Measurements from ENCODE around the gene ZNF808. TPM values are rescaled to one million over a fixed set of nuclear protein-coding genes. Genes with fewer than 3 reads are reported as not detected.
"Not testable (repeated sequence)": the region's sequence is repeated elsewhere in the genome, so short reads cannot be mapped to it uniquely, and the experiment has no call there.

The ZNF808 gene
- total and polyA plus RNA-seq, 3 donors from 2014 or later = 10.0 to 31.5 (median 28.4) TPM

GRCh38 chr19:52584736-52585440 is 57.4 kb downstream of the ZNF808 start:
- Histone ChIP-seq H3K9me3 (no peaks in the 10 kb centered on the region), H3K27me3 (no peaks in the 10 kb centered on the region), H3K36me3 (ENCODE audit: low read depth, missing control alignments) (no peaks in the 10 kb centered on the region), H3K4me1 (no peaks in the 10 kb centered on the region), H3K4me3 (peak overlapping the region; percentile 10 to 41), H3K27ac (no peak overlapping the region)
- intact Hi-C loops (cut with DNase I; ENCODE audit: low total_unique reads) = no loop called here
- no peak for TF ChIP-seq CTCF (IDR thresholded peaks at IDR 0.05)
- TF ChIP-seq POLR2A (IDR thresholded peaks at IDR 0.05) = no peak
- WGBS, 2 donors = 40 to 43% methylated on average over 37 to 39 of the region's 39 CpGs
- DNase-seq = peak; percentile 57

DNA sequence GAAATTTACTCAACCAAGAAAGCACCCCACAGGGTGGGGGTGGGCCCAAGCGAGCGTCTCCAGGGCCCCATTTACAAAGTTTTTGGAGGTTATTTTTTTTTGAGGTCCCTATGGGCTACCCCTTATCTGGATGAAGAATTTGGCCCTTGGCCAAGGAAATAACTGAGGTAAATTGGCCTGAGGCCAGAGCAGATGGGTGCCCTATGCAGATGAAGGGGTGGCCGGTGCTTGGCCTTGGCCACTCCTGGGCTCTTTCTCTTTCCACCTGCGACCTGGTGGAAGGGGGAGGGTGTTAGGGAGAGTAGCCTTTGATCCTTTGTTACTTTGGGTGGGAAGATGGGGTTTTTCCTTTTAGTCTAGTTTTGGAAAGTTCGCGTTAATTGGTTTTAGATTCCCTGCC is 58.1 kb downstream of the ZNF808 start:
- Histone ChIP-seq H3K4me1 (no peaks in the 10 kb centered on the region), H3K27me3 (no peaks in the 10 kb centered on the region), H3K27ac (no peak overlapping the region), H3K36me3 (ENCODE audit: low read depth, missing control alignments) (no peaks in the 10 kb centered on the region), H3K4me3 (peak overlapping the region in 1 of 2 donors; percentile 41), H3K9me3 (no peaks in the 10 kb centered on the region)
- DNase-seq = no peak
- intact Hi-C loops (cut with DNase I; ENCODE audit: low total_unique reads) = no loop called here
- WGBS, 2 donors = 53 to 79% methylated on average over 6 of the region's 6 CpGs
- TF ChIP-seq POLR2A (IDR thresholded peaks at IDR 0.05) (no peak), CTCF (IDR thresholded peaks at IDR 0.05) (no peak)

GRCh38 chr19:52590728-52591127 is 63.3 kb downstream of the ZNF808 start:
- TF ChIP-seq POLR2A (IDR thresholded peaks at IDR 0.05) (no peak), CTCF (IDR thresholded peaks at IDR 0.05) (no peak)
- 91 to 94% methylated on average over 5 of the region's 5 CpGs for WGBS, 2 donors
- H3K27ac ChIP-seq = no peak overlapping the region
- H3K36me3 ChIP-seq (ENCODE audit: low read depth, missing control alignments) = no peaks in the 10 kb centered on the region
- no peak for DNase-seq
- H3K4me1 ChIP-seq = no peaks in the 10 kb centered on the region
- no peaks in the 10 kb centered on the region for H3K27me3 ChIP-seq
- no peaks in the 10 kb centered on the region for H3K9me3 ChIP-seq
- no peak overlapping the region for H3K4me3 ChIP-seq
- intact Hi-C loops (cut with DNase I; ENCODE audit: low total_unique reads) = no loop called here

DNA sequence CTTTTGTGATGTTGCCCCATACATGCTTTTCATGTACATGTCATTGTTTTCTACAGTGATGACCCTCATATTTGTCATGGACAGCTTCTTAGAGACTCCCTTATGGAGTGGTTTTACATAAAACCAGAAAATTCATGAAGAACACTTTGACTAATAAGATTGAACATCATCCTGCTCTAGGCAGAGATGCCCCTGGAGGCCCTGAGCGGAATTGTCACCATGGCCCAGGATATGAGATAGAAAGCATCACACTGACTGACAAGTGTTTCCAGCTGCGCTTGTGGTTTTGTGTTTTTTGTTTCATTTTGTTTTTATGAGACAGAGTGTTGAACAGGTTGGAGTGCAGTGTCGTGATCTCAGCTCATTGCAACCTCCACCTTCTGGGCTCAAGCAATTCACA is 64.8 kb downstream of the ZNF808 start:
- WGBS, 2 donors = 64 to 82% methylated on average over 3 of the region's 3 CpGs
- TF ChIP-seq CTCF (IDR thresholded peaks at IDR 0.05) (no peak), POLR2A (IDR thresholded peaks at IDR 0.05) (no peak)
- intact Hi-C loops (cut with DNase I; ENCODE audit: low total_unique reads) = no loop called here
- no peaks in the 10 kb centered on the region for H3K27me3 ChIP-seq
- no peak overlapping the region for H3K27ac ChIP-seq
- DNase-seq = no peak
- no peaks in the 10 kb centered on the region for H3K4me1 ChIP-seq
- H3K9me3 ChIP-seq = no peaks in the 10 kb centered on the region
- no peak overlapping the region for H3K4me3 ChIP-seq
- H3K36me3 ChIP-seq (ENCODE audit: low read depth, missing control alignments) = no peaks in the 10 kb centered on the region

DNA sequence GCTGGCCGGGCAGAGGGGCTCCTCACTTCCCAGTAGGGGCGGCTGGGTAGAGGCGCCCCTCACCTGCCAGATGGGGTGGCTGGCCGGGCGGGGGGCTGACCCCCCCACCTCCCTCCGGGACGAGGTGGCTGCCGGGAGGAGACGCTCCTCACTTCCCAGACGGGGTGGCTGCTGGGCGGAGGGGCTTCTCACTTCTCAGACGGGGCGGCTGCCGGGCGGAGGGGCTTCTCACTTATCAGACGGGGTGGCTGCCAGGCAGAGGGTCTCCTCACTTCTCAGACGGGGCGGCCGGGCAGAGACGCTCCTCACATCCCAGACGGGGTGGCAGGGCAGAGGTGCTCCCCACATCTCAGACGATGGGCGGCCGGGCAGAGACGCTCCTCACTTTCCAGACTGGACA is 66.0 kb downstream of the ZNF808 start:
- H3K4me3 ChIP-seq; H3K9me3 ChIP-seq; intact Hi-C loops (cut with DNase I; ENCODE audit: low total_unique reads); DNase-seq; H3K27me3 ChIP-seq; H3K4me1 ChIP-seq; H3K36me3 ChIP-seq (ENCODE audit: low read depth, missing control alignments); H3K27ac ChIP-seq: not testable (repeated sequence)
- 97% methylated on average over 20 of the region's 25 CpGs; no CpG with 5 or more reads in 1 of the 2 donors for WGBS, 2 donors
